RWPE2 (cell line): Measurements from ENCODE around the gene SLC9A9.

Experiments
- ATAC-seq: fragments of 200-7000 bp; cut with Tn5 transposase; 3 replicates; pipeline ENCODE4 v1.9.1; 2021; ENCODE audit warnings: low read depth
- DNase-seq: peaks from one replicate; pipeline ENCODE4 v3.0.0-alpha.2; 2020; ENCODE audit warnings: low spot score
- H3K27ac ChIP-seq: fragments of 450-650 bp; 2 replicates; pipeline ENCODE4 v1.5.1; 2017; ENCODE audit warnings: mild to moderate bottlenecking; ENCODE audit not compliant: poor library complexity, severe bottlenecking
- H3K27me3 ChIP-seq: fragments of 250-450 bp; sonication (Bioruptor Pico); 2 replicates; pipeline ENCODE4 v1.5.1; 2021; ENCODE audit warnings: mild to moderate bottlenecking, moderate library complexity; ENCODE audit not compliant: insufficient read depth, poor library complexity, severe bottlenecking
- H3K36me3 ChIP-seq: fragments of 250-450 bp; sonication (Bioruptor Pico); 2 replicates; pipeline ENCODE4 v1.5.1; 2020; ENCODE audit warnings: low read depth, mild to moderate bottlenecking, moderate library complexity
- H3K4me1 ChIP-seq: fragments of 250-450 bp; sonication (Bioruptor Pico); 2 replicates; pipeline ENCODE4 v1.5.1; 2021; ENCODE audit warnings: mild to moderate bottlenecking, moderate library complexity; ENCODE audit not compliant: insufficient read depth, poor library complexity, severe bottlenecking
- H3K4me3 ChIP-seq: fragments of 250-450 bp; sonication (Bioruptor Pico); 2 replicates; pipeline ENCODE4 v1.5.1; 2021; ENCODE audit warnings: mild to moderate bottlenecking, moderate library complexity; ENCODE audit not compliant: severe bottlenecking
- H3K9me3 ChIP-seq: fragments of 250-450 bp; sonication (Bioruptor Pico); 2 replicates; pipeline ENCODE4 v1.5.1; 2021; ENCODE audit warnings: mild to moderate bottlenecking, moderate library complexity; ENCODE audit not compliant: severe bottlenecking
- CTCF ChIP-seq: fragments of 450-650 bp; IDR thresholded peaks from one replicate; pipeline ENCODE4 v1.5.1; 2017; ENCODE audit warnings: mild to moderate bottlenecking, moderate library complexity; ENCODE audit not compliant: poor library complexity, severe bottlenecking

SLC9A9 gene

DNA sequence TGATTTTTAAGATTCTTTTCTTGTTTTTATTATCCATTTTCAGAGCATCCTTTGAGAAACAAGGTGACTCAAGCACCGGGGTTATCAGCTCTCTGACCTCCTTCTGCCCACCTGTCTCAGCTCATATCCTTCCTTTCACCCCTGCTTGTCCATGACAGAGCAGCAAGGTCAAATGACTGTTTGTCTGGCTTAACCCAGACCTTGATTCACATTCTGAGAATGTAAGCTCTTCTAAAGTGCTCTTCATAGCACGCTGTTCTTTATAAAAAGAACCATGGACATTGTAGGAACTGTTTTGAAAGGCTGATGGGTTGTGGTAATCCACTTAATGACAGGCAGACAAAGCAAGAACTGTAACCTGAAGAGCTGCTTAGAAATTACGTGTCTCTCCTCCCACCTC is 606.2 kb downstream of the SLC9A9 start:
- TF ChIP-seq CTCF: no peak
- H3K27ac ChIP-seq: no peak overlapping the region
- H3K4me1 ChIP-seq: no peaks in the 10 kb centered on the region
- no peak overlapping the region for H3K4me3 ChIP-seq
- DNase-seq: no peak
- no peaks in the 10 kb centered on the region for H3K27me3 ChIP-seq
- H3K9me3 ChIP-seq: no peaks in the 10 kb centered on the region
- no peak for ATAC-seq
- no peaks in the 10 kb centered on the region for H3K36me3 ChIP-seq

DNA sequence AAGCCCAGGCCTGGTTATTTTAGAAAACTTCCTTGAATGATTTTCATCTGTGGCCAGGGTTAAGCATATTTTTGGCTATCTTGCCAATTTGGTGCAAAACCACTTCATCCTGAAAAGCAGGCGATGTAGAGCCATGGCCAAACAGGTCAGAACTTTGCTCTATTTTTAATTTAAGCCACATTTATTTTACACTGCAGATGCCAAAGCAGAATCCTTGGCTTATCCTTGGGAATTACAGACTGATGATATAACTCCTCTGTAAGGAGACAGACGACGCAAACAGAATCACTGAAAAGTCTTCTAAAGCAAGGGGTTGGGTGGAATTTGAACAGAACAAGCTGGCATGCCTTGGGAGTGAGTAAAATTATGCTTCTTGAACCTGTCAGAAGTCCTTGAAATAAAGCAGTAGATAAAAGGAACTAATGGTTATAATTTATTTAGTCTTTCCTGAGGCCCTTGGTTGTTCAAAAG is 606.8 kb downstream of the SLC9A9 start:
- no peaks in the 10 kb centered on the region for H3K27me3 ChIP-seq
- H3K4me1 ChIP-seq: no peaks in the 10 kb centered on the region
- no peaks in the 10 kb centered on the region for H3K9me3 ChIP-seq
- no peak for DNase-seq
- no peak overlapping the region for H3K4me3 ChIP-seq
- no peaks in the 10 kb centered on the region for H3K36me3 ChIP-seq
- ATAC-seq: no peak
- H3K27ac ChIP-seq: no peak overlapping the region
- TF ChIP-seq CTCF: no peak

- no peak overlapping the region for H3K4me3 ChIP-seq
- no peaks in the 10 kb centered on the region for H3K27me3 ChIP-seq
- no peaks in the 10 kb centered on the region for H3K4me1 ChIP-seq
- no peak for TF ChIP-seq CTCF
- H3K9me3 ChIP-seq: no peaks in the 10 kb centered on the region
- DNase-seq (no peak), ATAC-seq (no peak)
- no peak overlapping the region for H3K27ac ChIP-seq
- no peaks in the 10 kb centered on the region for H3K36me3 ChIP-seq
Measured at GRCh38 chr3:143240886-143241285, 607.4 kb downstream of the SLC9A9 start.

GRCh38 chr3:143239031-143239430 is 609.2 kb downstream of the SLC9A9 start:
- Histone ChIP-seq H3K27ac (no peak overlapping the region), H3K36me3 (no peaks in the 10 kb centered on the region), H3K4me1 (no peaks in the 10 kb centered on the region), H3K9me3 (no peaks in the 10 kb centered on the region), H3K4me3 (no peak overlapping the region), H3K27me3 (no peaks in the 10 kb centered on the region)
- TF ChIP-seq CTCF: no peak
- DNase-seq (no peak), ATAC-seq (no peak)

DNA sequence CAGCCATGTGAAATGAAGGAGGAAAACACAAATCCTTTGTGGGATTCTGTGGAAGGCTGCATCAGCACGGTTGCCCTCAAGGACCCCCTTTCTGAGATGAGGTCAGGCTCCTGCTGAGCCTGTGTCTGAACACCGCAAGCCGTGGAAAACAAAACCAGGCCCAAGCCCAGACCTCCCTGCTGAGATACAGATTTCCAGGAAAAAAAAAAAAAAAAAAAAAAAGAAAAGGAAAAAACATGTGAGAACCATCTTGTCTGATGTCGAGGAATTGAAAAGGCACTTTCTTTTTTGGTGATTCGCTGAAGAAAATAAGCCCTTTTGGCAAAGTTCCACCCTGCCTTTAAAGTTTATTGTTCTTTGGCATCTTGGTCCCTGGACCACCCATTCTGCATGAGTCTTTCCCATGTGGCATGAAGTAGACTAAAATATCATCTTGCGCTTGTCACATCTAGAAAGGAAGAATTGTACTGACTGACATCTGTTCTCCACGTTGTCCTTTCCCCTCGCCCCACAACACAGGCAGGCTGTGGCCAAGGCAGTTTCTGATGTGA is 611.1 kb downstream of the SLC9A9 start:
- no peak overlapping the region for H3K27ac ChIP-seq
- no peaks in the 10 kb centered on the region for H3K4me1 ChIP-seq
- H3K9me3 ChIP-seq: no peaks in the 10 kb centered on the region
- no peak overlapping the region for H3K4me3 ChIP-seq
- no peaks in the 10 kb centered on the region for H3K27me3 ChIP-seq
- TF ChIP-seq CTCF: no peak
- ATAC-seq (no peak), DNase-seq (no peak)
- H3K36me3 ChIP-seq: no peaks in the 10 kb centered on the region
